Activated T-cell treated with anti-CD3 and anti-CD28 coated beads, Interleukin-2, amount 50 U/mL, for 1 hour (primary cell): Measurements from ENCODE around the gene TOMM70.

Experiments
- DNase-seq: peaks from one replicate; pipeline ENCODE4 v3.0.0-alpha.2; 2020

TOMM70 gene

GRCh38 chr3:100411091-100411982 lies 10.4 kb upstream of the TOMM70 start:
- DNase-seq, result no peak

DNA sequence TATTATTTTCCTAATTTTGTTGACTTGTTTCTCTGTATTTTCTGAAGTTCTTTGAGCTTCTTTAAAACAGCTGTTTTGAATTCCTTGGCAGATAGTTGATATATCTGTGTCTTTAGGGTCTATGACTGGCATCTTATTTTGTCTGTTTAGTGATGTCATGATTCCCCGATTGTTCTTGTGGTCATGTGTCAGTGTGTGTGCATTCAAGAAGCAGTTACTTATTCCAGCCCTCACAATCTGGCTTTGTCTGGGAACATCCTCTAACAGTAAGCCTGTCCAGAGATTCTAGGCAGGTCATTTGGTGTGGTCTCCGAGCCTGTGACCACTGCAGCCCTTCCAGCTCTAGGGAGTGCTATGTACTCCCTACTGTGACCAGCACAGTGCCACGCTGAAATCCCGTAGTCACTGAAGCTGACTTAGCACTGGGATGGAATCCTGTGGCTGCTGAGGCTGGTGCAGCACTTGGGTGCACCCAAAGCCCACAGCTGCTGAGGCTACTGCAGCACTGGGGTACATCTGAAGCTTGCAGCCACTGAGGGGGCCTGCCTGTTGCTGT lies 7.2 kb upstream of the TOMM70 start:
- DNase-seq, result no peak

GRCh38 chr3:100407164-100407563 lies 6.3 kb upstream of the TOMM70 start:
- no peak for DNase-seq

GRCh38 chr3:100404250-100404548 lies 3.3 kb upstream of the TOMM70 start:
- no peak for DNase-seq

DNA sequence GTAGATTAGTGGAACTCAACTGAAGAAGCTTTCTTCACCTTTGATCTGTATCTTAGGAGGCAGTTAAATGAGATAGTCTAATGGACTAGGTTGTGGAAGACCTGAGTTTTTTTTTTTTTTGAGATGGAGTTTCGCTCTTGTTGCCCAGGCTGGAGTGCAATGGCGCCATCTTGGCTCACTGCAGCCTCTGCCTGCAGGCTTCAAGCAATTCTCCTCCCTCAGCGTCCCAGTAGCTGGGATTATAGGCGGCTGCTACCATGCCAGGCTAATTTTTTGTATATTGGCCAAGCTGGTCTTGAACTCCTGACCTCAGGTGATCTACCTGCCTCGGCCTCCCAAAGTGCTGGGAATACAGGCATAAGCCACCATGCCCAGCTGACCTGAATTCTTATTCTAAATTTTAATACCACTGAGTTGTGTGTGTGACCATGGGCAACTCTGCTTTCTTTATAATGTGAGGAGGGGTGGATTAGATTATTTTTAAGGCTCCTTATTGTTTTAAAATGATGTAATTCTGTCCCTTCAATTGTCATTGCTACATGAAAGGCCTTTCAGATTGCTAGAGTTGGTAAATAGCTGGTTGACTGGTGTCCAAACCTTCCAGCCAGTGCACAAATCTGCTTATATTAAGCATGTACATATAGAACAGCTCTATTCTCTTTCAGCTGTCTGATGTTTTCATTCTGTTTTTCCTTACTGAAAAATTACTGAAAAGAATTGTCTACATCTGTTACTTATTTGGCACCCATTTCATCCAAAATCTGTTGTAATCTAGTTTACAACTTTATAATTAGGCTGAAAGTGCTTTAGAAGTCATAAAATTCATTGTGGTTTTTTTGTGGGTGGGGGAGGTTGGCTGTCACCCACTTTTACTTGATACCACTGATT lies 2.7 kb upstream of the TOMM70 start:
- no peak for DNase-seq

DNA sequence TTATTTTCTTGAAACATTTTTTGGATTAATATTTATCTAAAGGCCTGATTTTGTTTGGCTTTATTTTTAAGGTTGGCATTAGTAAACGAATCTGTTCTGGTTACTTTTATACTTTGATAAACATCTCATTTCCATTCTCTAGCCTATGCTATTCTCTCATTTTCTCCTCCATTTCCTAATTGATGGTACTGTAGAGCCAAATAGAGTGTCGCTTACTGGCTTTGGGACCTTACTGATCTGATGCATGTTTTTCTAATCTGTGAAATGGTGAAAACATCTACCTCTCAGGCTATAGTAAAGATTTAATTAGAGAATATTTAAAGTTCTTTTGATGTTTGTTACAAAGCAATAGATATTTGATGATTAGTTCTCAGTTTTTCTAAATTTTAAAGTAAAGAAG lies 2.0 kb upstream of the TOMM70 start:
- DNase-seq, result no peak

DNA sequence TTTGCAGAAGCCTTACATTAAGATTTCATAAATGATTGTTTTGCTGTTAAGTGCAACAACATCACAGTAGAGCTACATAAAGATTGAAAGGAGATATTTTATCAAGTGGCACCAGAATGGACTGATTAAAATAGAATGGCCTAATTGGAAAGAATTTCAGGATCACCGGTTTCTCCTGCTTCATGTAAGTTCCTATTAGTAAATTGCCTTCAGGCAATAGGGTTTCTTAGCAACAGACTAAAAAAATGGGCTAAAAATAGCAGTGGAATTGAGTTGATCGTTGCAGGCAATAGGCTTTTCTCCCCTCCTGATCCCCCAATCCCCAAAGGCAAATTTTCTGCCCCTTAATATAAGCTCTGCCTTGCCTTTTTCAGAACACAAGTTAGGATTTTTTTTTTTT lies 1.4 kb upstream of the TOMM70 start:
- no peak for DNase-seq

GRCh38 chr3:100401674-100402041 lies 769 bp upstream of the TOMM70 start:
- DNase-seq, result peak; percentile 63

DNA sequence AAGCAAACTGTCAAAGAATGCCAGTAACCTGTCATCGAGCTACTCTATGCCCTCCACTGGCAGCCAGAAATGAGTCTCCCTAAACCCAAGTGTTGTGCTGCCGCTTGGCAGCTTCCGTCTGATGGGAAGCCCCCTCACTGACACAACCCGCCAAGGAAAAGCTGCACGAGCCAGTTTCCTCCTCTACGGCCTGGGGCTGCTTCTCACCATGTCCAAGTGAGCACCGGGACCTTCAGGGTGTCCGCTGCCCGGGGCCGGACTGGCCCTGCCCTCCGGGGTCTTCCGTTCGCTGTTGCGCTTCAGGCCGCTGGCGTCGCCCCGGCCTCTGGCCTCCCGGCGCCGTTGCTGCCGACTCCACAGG lies 490 bp downstream of the TOMM70 start:
- no peak for DNase-seq

DNA sequence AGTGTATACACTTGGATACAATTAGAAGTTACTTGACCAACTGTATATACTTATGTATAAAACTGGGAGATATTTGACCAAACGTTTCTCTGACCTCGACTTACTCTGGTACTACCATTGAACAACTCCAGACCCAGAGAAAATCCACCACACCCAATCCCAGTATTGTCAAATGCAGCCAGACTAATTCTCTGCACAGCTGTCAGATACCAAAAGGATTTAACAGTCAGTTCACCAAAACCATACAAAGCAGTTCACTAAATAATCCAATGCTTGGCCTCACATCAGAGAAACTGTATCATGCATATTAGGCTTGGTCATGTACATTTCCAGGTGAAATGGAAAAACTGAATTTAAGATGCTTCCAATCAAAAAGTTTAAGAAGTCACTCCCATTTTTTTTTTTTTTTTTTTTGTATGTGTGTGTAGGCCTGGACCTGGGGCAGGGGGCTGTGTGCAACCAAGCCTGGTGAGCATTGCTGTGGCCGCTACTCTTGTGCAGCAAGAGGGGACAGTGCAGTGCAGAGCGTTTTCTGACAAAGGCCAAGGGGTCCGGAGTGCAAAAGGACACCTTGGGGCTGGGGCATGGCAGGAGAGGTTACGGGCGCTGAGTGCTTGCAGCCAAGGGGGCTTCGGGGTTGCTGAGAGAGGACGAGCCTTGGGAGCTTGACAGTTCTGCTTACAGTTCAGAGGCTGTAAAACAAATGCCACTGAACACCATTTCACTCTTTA lies 1.4 kb downstream of the TOMM70 start:
- no peak for DNase-seq

DNA sequence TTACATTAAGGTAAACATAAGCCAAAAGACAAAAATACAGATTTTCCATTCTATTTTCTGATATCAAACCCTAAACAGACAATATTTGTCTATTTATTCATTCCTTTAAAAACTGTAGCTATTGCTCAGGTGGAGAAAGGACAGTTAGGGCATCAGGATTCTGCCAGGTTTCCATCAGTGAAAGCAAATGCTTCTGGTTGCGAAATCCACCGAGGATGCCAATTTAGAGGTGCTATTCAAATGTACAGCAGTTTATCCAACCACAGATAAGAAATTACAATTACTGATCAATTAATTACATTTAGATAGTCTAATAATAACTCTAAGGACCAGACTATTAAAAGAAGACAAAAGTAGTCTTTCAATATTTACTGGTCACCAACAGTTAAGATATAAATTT lies 3.9 kb downstream of the TOMM70 start:
- DNase-seq, result no peak

DNA sequence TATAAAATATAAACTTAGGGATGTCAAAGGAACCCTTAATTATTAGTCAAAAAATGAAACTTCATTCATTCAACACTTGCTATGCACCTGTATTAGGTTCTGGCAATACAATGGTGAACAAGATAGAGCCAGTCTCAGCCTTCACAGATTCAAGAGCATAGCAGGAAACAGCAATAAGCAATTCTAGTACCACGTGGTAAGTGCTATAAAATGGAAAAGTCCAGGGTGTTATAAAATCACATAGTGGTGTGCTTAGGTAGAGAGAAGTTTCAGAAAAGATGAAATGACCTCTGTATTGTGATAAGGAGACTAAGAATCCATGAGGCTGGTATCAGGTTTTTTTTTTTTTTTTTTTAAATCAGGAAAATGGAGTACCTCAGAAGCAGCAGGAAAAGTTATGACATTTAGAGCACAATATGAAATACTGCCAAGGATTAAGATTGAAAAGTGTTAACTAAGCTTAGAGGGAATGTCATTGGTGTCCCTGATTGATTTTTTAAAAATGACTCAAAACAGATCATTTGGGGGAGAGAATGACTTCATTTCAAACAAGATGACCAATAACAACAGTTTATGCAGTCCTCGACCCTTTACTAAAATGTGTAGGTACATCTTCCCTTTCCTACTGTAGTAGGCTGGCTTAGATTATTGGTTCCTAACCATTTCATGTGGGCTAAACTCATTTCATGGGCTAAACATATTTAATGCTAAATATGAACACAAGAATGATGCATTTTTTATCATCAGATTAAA lies 5.0 kb downstream of the TOMM70 start:
- no peak for DNase-seq

DNA sequence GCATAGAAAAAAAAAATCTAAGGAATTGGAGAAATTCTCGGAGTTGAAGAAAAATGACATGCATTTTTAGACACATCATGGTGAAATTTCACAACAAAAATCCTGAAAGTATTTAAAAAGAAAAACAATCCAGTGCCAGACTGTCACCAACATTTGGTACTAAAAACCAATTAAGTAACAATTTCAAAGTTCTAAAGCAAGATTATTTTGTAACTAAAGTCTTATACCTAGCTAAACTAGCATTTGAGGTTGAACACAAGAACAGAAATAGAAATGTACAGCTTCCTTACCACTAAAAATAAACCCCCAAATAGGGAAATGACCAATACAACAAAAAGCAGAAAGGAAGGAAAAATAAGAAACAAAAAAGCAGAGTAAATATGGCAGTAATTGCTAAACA lies 11.9 kb downstream of the TOMM70 start:
- no peak for DNase-seq

GRCh38 chr3:100386437-100387074 lies 14.3 kb downstream of the TOMM70 start:
- no peak for DNase-seq

GRCh38 chr3:100384733-100385525 lies 16.0 kb downstream of the TOMM70 start:
- no peak for DNase-seq

GRCh38 chr3:100376301-100376700 lies 24.6 kb downstream of the TOMM70 start:
- DNase-seq, result no peak

DNA sequence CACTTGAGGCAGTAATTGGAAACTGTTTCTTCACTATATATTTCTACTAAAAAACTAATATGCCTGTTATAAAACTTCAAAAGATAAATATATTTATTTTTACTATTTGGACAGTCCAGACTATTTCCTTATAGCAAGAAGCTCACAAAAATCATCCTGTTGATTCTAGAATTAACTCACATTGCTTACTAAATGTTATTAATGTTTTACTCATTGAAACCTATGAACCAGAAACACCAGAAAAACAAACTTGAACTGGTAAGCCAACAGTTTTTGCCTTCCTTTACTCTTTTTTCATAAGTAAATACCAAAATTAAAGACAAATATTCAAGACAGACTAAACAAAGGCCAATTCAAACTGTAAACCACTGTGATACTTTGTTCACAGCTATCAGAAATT lies 26.4 kb downstream of the TOMM70 start:
- no peak for DNase-seq

GRCh38 chr3:100370756-100371155 lies 30.1 kb downstream of the TOMM70 start:
- no peak for DNase-seq

DNA sequence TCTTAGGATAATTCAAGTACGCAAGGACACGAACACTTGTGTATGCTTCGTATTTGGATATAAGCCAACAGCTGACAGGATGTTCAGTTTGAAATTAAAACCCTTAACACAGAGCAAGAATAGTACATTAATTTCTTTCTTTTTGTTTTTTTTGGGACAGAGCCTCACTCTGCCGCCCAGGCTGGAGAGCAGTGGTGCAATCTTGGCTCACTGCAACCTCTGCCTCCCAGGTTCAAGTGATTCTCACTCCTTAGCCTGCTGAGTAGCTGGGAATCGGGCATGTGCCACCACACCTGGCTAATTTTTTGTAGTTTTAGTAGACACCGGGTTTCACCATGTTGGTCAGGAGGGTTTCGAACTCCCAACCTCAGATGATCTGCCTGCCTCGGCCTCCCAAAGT lies 32.4 kb downstream of the TOMM70 start:
- no peak for DNase-seq

- no peak for DNase-seq
Observed at GRCh38 chr3:100366424-100366823, 34.5 kb downstream of the TOMM70 start.

- no peak for DNase-seq
Observed at GRCh38 chr3:100364421-100364820, 36.5 kb downstream of the TOMM70 start.
